Right lobe of liver (tissue), 4 donors: ENCODE results near the gene NEMP2.

Experiments used
- CTCF ChIP-seq, 4 donors: fragments of 200-600 bp in 3 of 4; fragments of 450-650 bp in 1 of 4; IDR thresholded peaks; one replicate each; pipeline versions ENCODE4 v1.5.1 to v1.8.0; 2016 to 2022; ENCODE audit warnings: antibody characterized with exemption in 4 of 4, mild to moderate bottlenecking in 2 of 4
- POLR2A ChIP-seq: fragments of 450-650 bp; IDR thresholded peaks from one replicate; pipeline ENCODE4 v1.6.1; 2017; ENCODE audit warnings: antibody characterized with exemption, mild to moderate bottlenecking
- donor health status: DM: no; HTN: no; CAD: no.
- donor health status: DM: no; HTN: no; CAD: no.
- donor health status: DM: no; HTN: yes; CAD: no.

GRCh38 chr2:190562121-190562520, 27.6 kb upstream of the NEMP2 start:
- TF ChIP-seq CTCF (IDR thresholded peaks at IDR 0.05) (no peak), POLR2A (no peak)
